CD14-positive monocyte (primary cell): ENCODE results near the gene ITPR2. TPM values are rescaled to one million over a fixed set of nuclear protein-coding genes. Genes with fewer than 3 reads are reported as not detected.

Experiments used
- DNase-seq, 3 donors: peaks; one replicate each; pipeline ENCODE4 v3.0.0-alpha.2; 2011 to 2022
- H2AFZ ChIP-seq: 2 replicates; pipeline ENCODE4 v1.6.0; 2012; ENCODE audit warnings: mild to moderate bottlenecking, low read depth, low read length, inconsistent platforms; ENCODE audit not compliant: insufficient read depth, poor library complexity, severe bottlenecking
- H3K27ac ChIP-seq, 2 donors: 1 replicate in 1 of 2; 2 replicates in 1 of 2; pipeline ENCODE4 v1.5.1; 2012 to 2013; ENCODE audit warnings: low read length in 2 of 2, control low read depth in 1 of 2, inconsistent platforms in 1 of 2, low read depth in 1 of 2, mild to moderate bottlenecking in 1 of 2
- H3K27me3 ChIP-seq, 2 donors: one replicate each; pipeline versions ENCODE4 v1.6.0 to v1.6.1; 2011 to 2013; ENCODE audit warnings: low read length in 2 of 2; ENCODE audit not compliant: control insufficient read depth in 2 of 2, insufficient read depth in 2 of 2
- H3K36me3 ChIP-seq, 2 donors: replicated peaks in 1 of 2; 1 replicate in 1 of 2; 2 replicates in 1 of 2; pipeline versions ENCODE4 v1.5.1 to v1.6.1; 2012 to 2013; ENCODE audit warnings: low read length in 2 of 2, control low read depth in 1 of 2, inconsistent platforms in 1 of 2, mild to moderate bottlenecking in 1 of 2; ENCODE audit not compliant: insufficient read depth in 2 of 2, control insufficient read depth in 1 of 2
- H3K4me1 ChIP-seq, 2 donors: 1 replicate in 1 of 2; 2 replicates in 1 of 2; pipeline versions ENCODE4 v1.5.1 to v1.6.1; 2012 to 2013; ENCODE audit warnings: low read length in 2 of 2, control low read depth in 1 of 2, inconsistent platforms in 1 of 2, mild to moderate bottlenecking in 1 of 2, moderate library complexity in 1 of 2; ENCODE audit not compliant: insufficient read depth in 2 of 2, control insufficient read depth in 1 of 2
- H3K4me2 ChIP-seq: replicated peaks from 2 replicates; pipeline ENCODE3; 2012; ENCODE audit warnings: low read length, moderate library complexity, mild to moderate bottlenecking; ENCODE audit not compliant: poor library complexity, severe bottlenecking; ENCODE audit errors: extremely low read depth
- H3K4me3 ChIP-seq, 3 experiments: fragments of 200-600 bp in 1 of 3; sonication (generic) in 1 of 3; replicated peaks in 1 of 3; 1 replicate in 2 of 3; 2 replicates in 1 of 3; pipeline ENCODE4 v1.5.1; 2011 to 2013; ENCODE audit warnings: low read length in 3 of 3, mild to moderate bottlenecking in 3 of 3, control low read depth in 2 of 3, low read depth in 2 of 3, inconsistent platforms in 1 of 3, moderate library complexity in 1 of 3
- H3K79me2 ChIP-seq: 2 replicates; pipeline ENCODE4 v1.6.0; 2012; ENCODE audit warnings: mild to moderate bottlenecking, control low read depth, inconsistent platforms, low read length, moderate library complexity; ENCODE audit not compliant: insufficient read depth
- H3K9ac ChIP-seq: 2 replicates; pipeline ENCODE4 v1.6.0; 2017; ENCODE audit warnings: low read length, mild to moderate bottlenecking; ENCODE audit not compliant: insufficient read depth, poor library complexity, severe bottlenecking
- H3K9me3 ChIP-seq, 2 donors: replicated peaks in 1 of 2; 1 replicate in 1 of 2; 2 replicates in 1 of 2; pipeline versions ENCODE4 v1.5.1 to v1.6.1; 2012 to 2013; ENCODE audit warnings: low read length in 2 of 2, control low read depth in 1 of 2; ENCODE audit not compliant: control insufficient read depth in 1 of 2, insufficient read depth in 1 of 2
- H4K20me1 ChIP-seq: 2 replicates; pipeline ENCODE4 v1.6.0; 2012; ENCODE audit warnings: mild to moderate bottlenecking, low read length, control low read depth, moderate library complexity; ENCODE audit not compliant: insufficient read depth
- H3K27ac Mint-ChIP-seq, 7 donors: one replicate each; pipeline ENCODE4 v1.8.0; 2020; ENCODE audit warnings: mild to moderate bottlenecking in 7 of 7, mixed read lengths in 7 of 7, moderate library complexity in 6 of 7, inconsistent platforms in 2 of 7
- H3K27me3 Mint-ChIP-seq, 3 donors: one replicate each; pipeline ENCODE4 v1.8.0; 2021 to 2022; ENCODE audit warnings: low read depth in 3 of 3, mild to moderate bottlenecking in 3 of 3, mixed read lengths in 3 of 3, moderate library complexity in 3 of 3, inconsistent platforms in 1 of 3
- H3K36me3 Mint-ChIP-seq, 2 donors: one replicate each; pipeline ENCODE4 v1.8.0; 2020; ENCODE audit warnings: mixed read lengths in 2 of 2, inconsistent platforms in 1 of 2, mild to moderate bottlenecking in 1 of 2
- H3K4me1 Mint-ChIP-seq: one replicate; pipeline ENCODE4 v1.8.0; 2020; ENCODE audit warnings: mild to moderate bottlenecking, mixed read lengths
- H3K4me3 Mint-ChIP-seq, 2 donors: one replicate each; pipeline ENCODE4 v1.8.0; 2020; ENCODE audit warnings: mild to moderate bottlenecking in 2 of 2, mixed read lengths in 2 of 2, moderate library complexity in 1 of 2
- H3K9me3 Mint-ChIP-seq, 7 donors: one replicate each; pipeline ENCODE4 v1.8.0; 2020 to 2022; ENCODE audit warnings: mixed read lengths in 7 of 7, mild to moderate bottlenecking in 6 of 7, moderate library complexity in 6 of 7, inconsistent platforms in 2 of 7
- WGBS: methylation state at CpG from one replicate; pipeline ENCODE4 v1.1.5; 2013; ENCODE audit warnings: missing lambda C conversion rate; ENCODE audit not compliant: insufficient coverage; 5-methylcytosine and 5-hydroxymethylcytosine counted together
- intact Hi-C, 2 donors: fragments of 100-400 bp; cut with micrococcal nuclease; formaldehyde crosslinking; loops; one replicate each; pipeline versions ENCODE4 v1.15.0 to v1.15.1; 2023
- polyA plus RNA-seq, 3 donors: library from polyadenylated mRNA; depleted of rRNA in 1 of 3; unstranded in 2 of 3; stranded (reverse) in 1 of 3; fragments of 300-500 nt in 2 of 3; fragments of >200 nt in 1 of 3; fragmentation: Illumina TruSeq in 2 of 3; gene quantifications; 1 replicate in 2 of 3; 2 replicates in 1 of 3; pipeline ENCODE4 v1.2.3, GENCODE V29; 2012 to 2021
- TF ChIP-seq, protein P1 (sequence below): fragments of 200-600 bp; IDR thresholded peaks from one replicate; pipeline ENCODE4 v1.8.0; 2022; ENCODE audit warnings: antibody characterized with exemption, mild to moderate bottlenecking

ITPR2 gene
- polyA plus RNA-seq, 3 donors: 2.7 to 6.4 (median 5.7) TPM

DNA sequence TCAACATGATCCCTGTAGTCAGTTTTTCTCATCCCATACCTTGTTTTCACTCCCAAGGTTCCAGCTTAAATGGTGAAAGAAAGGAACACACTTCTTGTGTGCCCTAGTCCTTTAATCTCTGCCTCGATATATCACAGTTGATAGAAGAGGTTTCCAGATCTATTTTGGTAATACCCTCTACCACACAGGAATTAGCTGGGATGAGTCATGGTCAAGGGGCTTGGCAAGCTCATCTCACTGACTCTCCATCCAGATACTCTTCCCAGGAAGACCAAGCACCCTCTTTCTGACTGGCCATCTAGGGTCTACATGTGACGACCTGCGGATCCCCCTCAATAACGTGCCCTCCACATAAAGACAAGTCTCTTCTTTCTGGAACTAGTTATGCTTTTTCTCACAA is 277.9 kb downstream of the ITPR2 start:
- DNase-seq: no peak
- intact Hi-C loops: no loop called here
- Histone ChIP-seq H3K9ac (no peak overlapping the region), H3K27ac (no peak overlapping the region), H3K79me2 (no peaks in the 10 kb centered on the region), H3K4me2 (no peak overlapping the region), H3K36me3 (peaks cover 23 to 54% of the 10 kb centered on the region in 2 donors), H4K20me1 (no peaks in the 10 kb centered on the region), H3K4me3 (no peak overlapping the region), H2AFZ (no peak overlapping the region), H3K4me1 (no peaks in the 10 kb centered on the region), H3K27me3 (no peaks in the 10 kb centered on the region), H3K9me3 (no peaks in the 10 kb centered on the region)
- peak overlapping the region in 1 of 7 donors; percentile 9 for H3K27ac Mint-ChIP-seq
- WGBS: 100% methylated on average over 3 of the region's 4 CpGs
- H3K36me3 Mint-ChIP-seq: peaks cover 27 to 32% of the 10 kb centered on the region in 2 donors
- no peaks in the 10 kb centered on the region for H3K27me3 Mint-ChIP-seq
- TF ChIP-seq, protein P1, sequence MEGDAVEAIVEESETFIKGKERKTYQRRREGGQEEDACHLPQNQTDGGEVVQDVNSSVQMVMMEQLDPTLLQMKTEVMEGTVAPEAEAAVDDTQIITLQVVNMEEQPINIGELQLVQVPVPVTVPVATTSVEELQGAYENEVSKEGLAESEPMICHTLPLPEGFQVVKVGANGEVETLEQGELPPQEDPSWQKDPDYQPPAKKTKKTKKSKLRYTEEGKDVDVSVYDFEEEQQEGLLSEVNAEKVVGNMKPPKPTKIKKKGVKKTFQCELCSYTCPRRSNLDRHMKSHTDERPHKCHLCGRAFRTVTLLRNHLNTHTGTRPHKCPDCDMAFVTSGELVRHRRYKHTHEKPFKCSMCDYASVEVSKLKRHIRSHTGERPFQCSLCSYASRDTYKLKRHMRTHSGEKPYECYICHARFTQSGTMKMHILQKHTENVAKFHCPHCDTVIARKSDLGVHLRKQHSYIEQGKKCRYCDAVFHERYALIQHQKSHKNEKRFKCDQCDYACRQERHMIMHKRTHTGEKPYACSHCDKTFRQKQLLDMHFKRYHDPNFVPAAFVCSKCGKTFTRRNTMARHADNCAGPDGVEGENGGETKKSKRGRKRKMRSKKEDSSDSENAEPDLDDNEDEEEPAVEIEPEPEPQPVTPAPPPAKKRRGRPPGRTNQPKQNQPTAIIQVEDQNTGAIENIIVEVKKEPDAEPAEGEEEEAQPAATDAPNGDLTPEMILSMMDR: no peak
- H3K9me3 Mint-ChIP-seq: no peaks in the 10 kb centered on the region
- H3K4me3 Mint-ChIP-seq: no peak overlapping the region
- H3K4me1 Mint-ChIP-seq: no peaks in the 10 kb centered on the region

DNA sequence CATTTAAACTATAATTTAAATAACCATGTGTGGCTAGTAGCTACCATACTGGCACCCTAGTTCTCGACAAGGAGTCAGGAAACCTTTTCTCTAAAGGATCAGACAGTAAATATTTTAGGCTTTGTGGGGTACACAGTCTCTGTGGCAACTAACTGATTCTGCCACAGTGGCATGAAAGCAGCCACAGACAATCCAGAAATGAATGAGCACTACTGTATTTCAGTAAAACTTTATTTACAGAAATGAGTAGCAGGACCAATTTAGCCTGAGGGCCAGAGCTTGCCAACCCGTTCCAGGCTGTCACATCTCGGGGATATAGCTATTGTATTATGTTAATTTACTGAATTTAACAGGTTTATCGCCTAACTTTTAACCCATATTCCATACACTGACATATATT is 278.7 kb downstream of the ITPR2 start:
- Histone ChIP-seq H3K27me3 (no peaks in the 10 kb centered on the region), H3K4me2 (no peak overlapping the region), H3K9ac (no peak overlapping the region), H3K4me3 (no peak overlapping the region), H4K20me1 (no peaks in the 10 kb centered on the region), H3K27ac (no peak overlapping the region), H3K4me1 (no peaks in the 10 kb centered on the region), H3K36me3 (peaks cover 21 to 46% of the 10 kb centered on the region in 2 donors), H3K9me3 (no peaks in the 10 kb centered on the region), H3K79me2 (no peaks in the 10 kb centered on the region), H2AFZ (no peak overlapping the region)
- H3K4me1 Mint-ChIP-seq: no peaks in the 10 kb centered on the region
- H3K27me3 Mint-ChIP-seq: no peaks in the 10 kb centered on the region
- peaks cover 27 to 33% of the 10 kb centered on the region in 2 donors for H3K36me3 Mint-ChIP-seq
- TF ChIP-seq, protein P1: no peak
- no peak for DNase-seq
- no CpG with 5 or more reads among the region's 4 CpGs for WGBS
- no peak overlapping the region for H3K27ac Mint-ChIP-seq
- intact Hi-C loops: no loop called here
- H3K9me3 Mint-ChIP-seq: no peaks in the 10 kb centered on the region
- H3K4me3 Mint-ChIP-seq: no peak overlapping the region
